OCI-LY7 (cell line): ENCODE data around the gene SEMA3D. TPM values are rescaled to one million over a fixed set of nuclear protein-coding genes. Genes with fewer than 3 reads are reported as not detected.

Experiments
- BruUV-seq: library from RNA; stranded (reverse); fragments of 400-500 nt; replicated peaks from 2 replicates; lab custom pipeline; 2021; lab: Mats Ljungman, UMichigan
- CTCF ChIA-PET: fragments of 300-600 bp; sonication (Branson Sonifier 250); formaldehyde crosslinking; loops from one replicate; lab custom pipeline; 2022; ENCODE audit warnings: antibody characterized with exemption; ENCODE audit not compliant: unreplicated experiment; lab: Charles Lee
- POLR2A ChIA-PET: fragments of 300-600 bp; sonication (Branson Sonifier 250); formaldehyde crosslinking; loops from one replicate; lab custom pipeline; 2022; ENCODE audit warnings: antibody characterized with exemption; lab: Charles Lee
- DNase-seq: peaks from one replicate; pipeline ENCODE4 v3.0.0-alpha.2; 2015; ENCODE audit warnings: low spot score
- H2AFZ ChIP-seq: fragments of 200-600 bp; sonication (generic), shearing (Covaris generic); 2 replicates; pipeline ENCODE4 v1.6.1; 2014; ENCODE audit warnings: mild to moderate bottlenecking, antibody characterized with exemption, low read length, moderate library complexity
- H3K27ac ChIP-seq: fragments of 200-600 bp; sonication (generic); 2 replicates; pipeline ENCODE4 v1.5.1; 2014; ENCODE audit warnings: mixed run types, low read depth, mild to moderate bottlenecking, moderate library complexity, low read length, inconsistent platforms; ENCODE audit not compliant: poor library complexity, severe bottlenecking
- H3K36me3 ChIP-seq: fragments of 200-600 bp; sonication (generic); 2 replicates; pipeline ENCODE4 v1.6.1; 2014; ENCODE audit warnings: mild to moderate bottlenecking, antibody characterized with exemption, low read length, moderate library complexity, mixed read lengths; ENCODE audit not compliant: insufficient read depth
- H3K4me1 ChIP-seq: fragments of 200-600 bp; sonication (generic); 2 replicates; pipeline ENCODE4 v1.5.1; 2014; ENCODE audit warnings: mild to moderate bottlenecking, low read length; ENCODE audit not compliant: insufficient read depth, poor library complexity, severe bottlenecking
- H3K4me2 ChIP-seq: fragments of 200-600 bp; sonication (generic); 2 replicates; pipeline ENCODE4 v1.6.1; 2014; ENCODE audit warnings: mild to moderate bottlenecking, low read length
- H3K4me3 ChIP-seq: fragments of 200-600 bp; sonication (generic); 2 replicates; pipeline ENCODE4 v1.5.1; 2014; ENCODE audit warnings: mild to moderate bottlenecking, low read depth, low read length; ENCODE audit not compliant: poor library complexity, severe bottlenecking
- H3K79me2 ChIP-seq: fragments of 200-600 bp; sonication (generic); 2 replicates; pipeline ENCODE4 v1.6.1; 2016; ENCODE audit warnings: low read depth, mild to moderate bottlenecking, low read length, moderate library complexity, mixed read lengths; ENCODE audit not compliant: insufficient read depth
- H3K9me2 ChIP-seq: fragments of 200-600 bp; sonication (generic); 2 replicates; pipeline ENCODE4 v1.6.1; 2016; ENCODE audit warnings: mild to moderate bottlenecking, low read length, mixed read lengths; ENCODE audit not compliant: insufficient read depth
- H3K9me3 ChIP-seq: fragments of 200-600 bp; sonication (generic); 2 replicates; pipeline ENCODE4 v1.6.1; 2014; ENCODE audit warnings: mild to moderate bottlenecking, mixed run types, low read length, mixed read lengths
- H4K20me1 ChIP-seq: fragments of 200-600 bp; sonication (generic); 2 replicates; pipeline ENCODE4 v1.6.1; 2014; ENCODE audit warnings: mild to moderate bottlenecking, antibody characterized with exemption, low read length, moderate library complexity, mixed read lengths; ENCODE audit not compliant: insufficient read depth
- EZH2phosphoT487 ChIP-seq: fragments of 200-600 bp; sonication (generic); IDR thresholded peaks from 2 replicates; pipeline ENCODE4 v1.6.1; 2018; ENCODE audit warnings: low read depth, borderline replicate concordance, mild to moderate bottlenecking, mixed run types, antibody characterized with exemption, low read length, moderate library complexity, mixed read lengths
- intact Hi-C: fragments of 100-400 bp; cut with micrococcal nuclease; formaldehyde crosslinking; loops from one replicate; pipeline ENCODE4 v1.10.0; 2022; ENCODE audit not compliant: unreplicated experiment
- total RNA-seq, 2 experiments: library from RNA; depleted of rRNA in 1 of 2; stranded (reverse); fragments of >200 nt in 1 of 2; shearing (Covaris generic) in 1 of 2; gene quantifications; 2 replicates each; pipeline ENCODE4 v1.2.3, GENCODE V29; 2014 to 2022
- TF ChIP-seq, protein P1 (sequence below): fragments of 200-600 bp; sonication (generic); conservative IDR thresholded peaks from 2 replicates; pipeline ENCODE4 v1.5.1; 2014; ENCODE audit warnings: mild to moderate bottlenecking, antibody characterized with exemption, low read length, moderate library complexity, mixed read lengths

SEMA3D gene
- total RNA-seq, 2 experiments from 2014 or later = not detected

DNA sequence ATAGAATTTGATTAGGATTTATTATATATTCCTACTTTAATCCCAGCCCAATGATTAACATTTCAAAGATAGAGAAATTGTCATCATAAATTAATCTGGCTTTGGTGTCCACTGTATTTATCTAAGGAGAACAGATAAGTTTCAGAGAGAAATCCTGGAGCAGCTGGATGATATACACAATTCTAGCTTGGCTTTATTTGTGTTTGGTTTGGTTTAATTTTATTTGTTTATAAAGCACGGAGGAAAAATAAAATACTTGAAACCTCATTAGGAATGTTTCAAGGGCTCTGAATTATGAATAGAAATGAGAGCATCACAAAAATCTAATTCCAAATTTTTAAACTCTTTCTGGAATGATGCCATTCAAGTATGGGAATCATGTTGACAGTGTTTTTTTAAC lies 42.1 kb downstream of the SEMA3D start:
- POLR2A ChIA-PET = interaction anchor here (0.9 kb wide), 1 partner anchor 106 kb away, joined by 3 read pairs; no protein-coding TSS in a partner anchor
- no peak for DNase-seq
- no peak overlapping the region for H2AFZ ChIP-seq
- no peak overlapping the region for H3K4me3 ChIP-seq
- no peaks in the 10 kb centered on the region for H3K9me2 ChIP-seq
- H3K36me3 ChIP-seq = no peaks in the 10 kb centered on the region
- no peaks in the 10 kb centered on the region for H3K9me3 ChIP-seq
- no peaks in the 10 kb centered on the region for H4K20me1 ChIP-seq
- no peak overlapping the region for H3K27ac ChIP-seq
- CTCF ChIA-PET = no interaction called here
- no peak overlapping the region for H3K4me2 ChIP-seq
- intact Hi-C loops = no loop called here
- TF ChIP-seq EZH2phosphoT487 = no peak
- TF ChIP-seq, protein P1, sequence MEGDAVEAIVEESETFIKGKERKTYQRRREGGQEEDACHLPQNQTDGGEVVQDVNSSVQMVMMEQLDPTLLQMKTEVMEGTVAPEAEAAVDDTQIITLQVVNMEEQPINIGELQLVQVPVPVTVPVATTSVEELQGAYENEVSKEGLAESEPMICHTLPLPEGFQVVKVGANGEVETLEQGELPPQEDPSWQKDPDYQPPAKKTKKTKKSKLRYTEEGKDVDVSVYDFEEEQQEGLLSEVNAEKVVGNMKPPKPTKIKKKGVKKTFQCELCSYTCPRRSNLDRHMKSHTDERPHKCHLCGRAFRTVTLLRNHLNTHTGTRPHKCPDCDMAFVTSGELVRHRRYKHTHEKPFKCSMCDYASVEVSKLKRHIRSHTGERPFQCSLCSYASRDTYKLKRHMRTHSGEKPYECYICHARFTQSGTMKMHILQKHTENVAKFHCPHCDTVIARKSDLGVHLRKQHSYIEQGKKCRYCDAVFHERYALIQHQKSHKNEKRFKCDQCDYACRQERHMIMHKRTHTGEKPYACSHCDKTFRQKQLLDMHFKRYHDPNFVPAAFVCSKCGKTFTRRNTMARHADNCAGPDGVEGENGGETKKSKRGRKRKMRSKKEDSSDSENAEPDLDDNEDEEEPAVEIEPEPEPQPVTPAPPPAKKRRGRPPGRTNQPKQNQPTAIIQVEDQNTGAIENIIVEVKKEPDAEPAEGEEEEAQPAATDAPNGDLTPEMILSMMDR = no peak
- no TSS peak for BruUV-seq
- no peaks in the 10 kb centered on the region for H3K4me1 ChIP-seq
- no peaks in the 10 kb centered on the region for H3K79me2 ChIP-seq

DNA sequence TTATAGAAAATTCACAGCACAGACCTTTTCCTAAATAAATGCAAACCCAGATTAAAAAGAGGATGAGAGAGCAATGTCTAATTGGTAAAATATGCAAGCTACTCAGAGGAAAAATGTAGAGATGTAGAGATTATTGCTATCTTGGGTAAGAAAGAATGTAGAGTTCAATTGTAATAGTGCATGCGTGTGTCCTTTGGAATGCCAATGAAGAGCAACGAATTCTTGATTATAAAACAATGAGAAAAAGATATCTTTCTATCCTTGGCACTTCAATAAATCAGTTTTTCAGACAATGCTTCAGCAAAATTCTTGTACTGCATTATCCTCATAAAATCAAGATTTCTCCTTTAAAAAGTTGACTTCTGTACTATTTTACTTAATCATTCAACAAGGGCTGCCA lies 50.9 kb downstream of the SEMA3D start:
- Histone ChIP-seq H3K36me3 (no peaks in the 10 kb centered on the region), H3K4me3 (no peak overlapping the region), H2AFZ (no peak overlapping the region), H3K79me2 (no peaks in the 10 kb centered on the region), H3K9me2 (no peaks in the 10 kb centered on the region), H4K20me1 (no peaks in the 10 kb centered on the region), H3K27ac (no peak overlapping the region), H3K9me3 (no peaks in the 10 kb centered on the region), H3K4me1 (no peaks in the 10 kb centered on the region), H3K4me2 (no peak overlapping the region)
- DNase-seq = no peak
- BruUV-seq = no TSS peak
- POLR2A ChIA-PET = interaction anchor here (0.6 kb wide), 1 partner anchor 389 kb away, joined by 3 read pairs; no protein-coding TSS in a partner anchor
- CTCF ChIA-PET = no interaction called here
- intact Hi-C loops = no loop called here
- no peak for TF ChIP-seq EZH2phosphoT487

DNA sequence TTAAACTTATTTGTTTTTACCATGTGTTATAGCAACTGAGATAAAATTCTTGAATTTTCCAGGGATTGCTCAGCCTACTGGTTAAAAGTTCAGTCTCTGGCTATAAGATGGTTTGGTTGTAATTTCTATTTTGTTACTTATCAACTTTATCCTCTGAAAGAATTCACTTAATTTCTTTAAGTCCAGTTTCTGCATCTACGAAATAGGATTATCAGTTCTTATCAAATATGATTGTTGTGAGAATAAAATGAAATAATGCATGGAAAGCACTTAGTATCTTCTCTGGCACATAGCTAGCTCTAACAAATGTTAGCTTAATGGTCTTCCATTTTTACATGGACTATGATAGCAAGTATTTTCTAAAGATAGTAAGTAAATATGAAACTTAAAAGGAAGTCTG lies 53.3 kb downstream of the SEMA3D start:
- no peak overlapping the region for H2AFZ ChIP-seq
- no peaks in the 10 kb centered on the region for H3K9me3 ChIP-seq
- no peak overlapping the region for H3K27ac ChIP-seq
- TF ChIP-seq EZH2phosphoT487 = no peak
- TF ChIP-seq, protein P1 = no peak
- no peaks in the 10 kb centered on the region for H3K79me2 ChIP-seq
- no peak for DNase-seq
- POLR2A ChIA-PET = interaction anchor here (0.6 kb wide), 1 partner anchor 33 kb away, joined by 3 read pairs; no protein-coding TSS in a partner anchor
- no peak overlapping the region for H3K4me2 ChIP-seq
- H3K4me3 ChIP-seq = no peak overlapping the region
- no peaks in the 10 kb centered on the region for H3K9me2 ChIP-seq
- no peaks in the 10 kb centered on the region for H3K4me1 ChIP-seq
- CTCF ChIA-PET = no interaction called here
- H4K20me1 ChIP-seq = no peaks in the 10 kb centered on the region
- no peaks in the 10 kb centered on the region for H3K36me3 ChIP-seq
- BruUV-seq = no TSS peak
- intact Hi-C loops = no loop called here
